ENCODE measurements around the gene DDX27. TPM values are rescaled to one million over a fixed set of nuclear protein-coding genes. Genes with fewer than 3 reads are reported as not detected.

DDX27 gene
- total and polyA plus RNA-seq, 2 of the 13 experiments (the other 11 are each of a cell fraction or from before 2014, with no cell fraction given) = 42.6 to 72.8 TPM

- no peak for TF ChIP-seq UBTF (CRISPR knock-in tag; IDR thresholded peaks at IDR 0.05)
- no peak for TF ChIP-seq ZNF264 (CRISPR knock-in tag; IDR thresholded peaks at IDR 0.05)
- TF ChIP-seq REPIN1 (CRISPR knock-in tag; IDR thresholded peaks at IDR 0.05; ENCODE audit: borderline replicate concordance, low read depth) = peak; percentile 54; the same call in 1 of the 2 replicates
- TF ChIP-seq ZNF83 (CRISPR knock-in tag; IDR thresholded peaks at IDR 0.05; ENCODE audit: borderline replicate concordance) = no peak
- TF ChIP-seq ZNF510 (CRISPR knock-in tag; IDR thresholded peaks at IDR 0.05; ENCODE audit: low read depth) = 0 out of 2 replicates have a peak, but pooled peaks have one; percentile 73
- TF ChIP-seq HNRNPK (IDR thresholded peaks at IDR 0.05; ENCODE audit: low read depth, low read length, poor library complexity, severe bottlenecking) = no peak
- no peak for TF ChIP-seq ZNF282 (IDR thresholded peaks at IDR 0.05; ENCODE audit: partially characterized antibody)
- TF ChIP-seq, protein P1, sequence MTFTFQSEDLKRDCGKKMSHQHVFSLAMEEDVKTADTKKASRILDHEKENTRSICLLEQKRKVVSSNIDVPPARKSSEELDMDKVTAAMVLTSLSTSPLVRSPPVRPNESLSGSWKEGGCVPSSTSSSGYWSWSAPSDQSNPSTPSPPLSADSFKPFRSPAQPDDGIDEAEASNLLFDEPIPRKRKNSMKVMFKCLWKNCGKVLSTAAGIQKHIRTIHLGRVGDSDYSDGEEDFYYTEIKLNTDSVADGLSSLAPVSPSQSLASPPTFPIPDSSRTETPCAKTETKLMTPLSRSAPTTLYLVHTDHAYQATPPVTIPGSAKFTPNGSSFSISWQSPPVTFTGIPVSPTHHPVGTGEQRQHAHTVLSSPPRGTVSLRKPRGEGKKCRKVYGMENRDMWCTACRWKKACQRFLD (CRISPR knock-in tag; IDR thresholded peaks at IDR 0.05; ENCODE audit: borderline replicate concordance) = no peak
- no peak for TF ChIP-seq IRX3 (CRISPR knock-in tag; IDR thresholded peaks at IDR 0.05; ENCODE audit: borderline replicate concordance, low read depth)
- TF ChIP-seq SOX13 (IDR thresholded peaks at IDR 0.05) = no peak
- TF ChIP-seq SOX13 (CRISPR knock-in tag; conservative IDR thresholded peaks at IDR 0.05 in 1 of 2, IDR thresholded peaks at IDR 0.05 in 1 of 2) = peak in 1 of 2 experiments; percentile 87; a peak in 2 of 4 replicates
- TF ChIP-seq HNF4G (IDR thresholded peaks at IDR 0.05; ENCODE audit: borderline replicate concordance, low read depth, low read length) = no peak; the same call in 1 of the 2 replicates
- TF ChIP-seq HNF4G (CRISPR knock-in tag; IDR thresholded peaks at IDR 0.05; ENCODE audit: borderline replicate concordance, low read depth) = no peak
- TF ChIP-seq, protein P2, sequence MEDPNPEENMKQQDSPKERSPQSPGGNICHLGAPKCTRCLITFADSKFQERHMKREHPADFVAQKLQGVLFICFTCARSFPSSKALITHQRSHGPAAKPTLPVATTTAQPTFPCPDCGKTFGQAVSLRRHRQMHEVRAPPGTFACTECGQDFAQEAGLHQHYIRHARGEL (CRISPR knock-in tag; IDR thresholded peaks at IDR 0.05) = no peak
- no peak for TF ChIP-seq ZEB1 (IDR thresholded peaks at IDR 0.05; ENCODE audit: insufficient replicate concordance, low read depth)
- no peak for TF ChIP-seq U2AF2 (IDR thresholded peaks at IDR 0.05; ENCODE audit: low read depth, low read length)
- TF ChIP-seq FIP1L1 (IDR thresholded peaks at IDR 0.05; ENCODE audit: borderline replicate concordance, insufficient read depth, low read depth, low read length) = no peak
- no peak for TF ChIP-seq SAFB2 (CRISPR knock-in tag; IDR thresholded peaks at IDR 0.05; ENCODE audit: borderline replicate concordance, low read depth)
- TF ChIP-seq ZNF3 (CRISPR knock-in tag; IDR thresholded peaks at IDR 0.05) = no peak
- TF ChIP-seq TERF1 (CRISPR knock-in tag; IDR thresholded peaks at IDR 0.05) = no peak
- TF ChIP-seq PAWR (CRISPR knock-in tag; IDR thresholded peaks at IDR 0.05; ENCODE audit: borderline replicate concordance) = no peak
- no peak for TF ChIP-seq PAX8 (CRISPR knock-in tag; IDR thresholded peaks at IDR 0.05; ENCODE audit: borderline replicate concordance)
Measured at GRCh38 chr20:49179368-49180277, 39.6 kb upstream of the DDX27 start (continued).
